ENCODE data around the gene PBX1. TPM values are rescaled to one million over a fixed set of nuclear protein-coding genes. Genes with fewer than 3 reads are reported as not detected.

Gene PBX1
- total RNA-seq, 1 experiment from 2014 or later = 102 TPM

DNA sequence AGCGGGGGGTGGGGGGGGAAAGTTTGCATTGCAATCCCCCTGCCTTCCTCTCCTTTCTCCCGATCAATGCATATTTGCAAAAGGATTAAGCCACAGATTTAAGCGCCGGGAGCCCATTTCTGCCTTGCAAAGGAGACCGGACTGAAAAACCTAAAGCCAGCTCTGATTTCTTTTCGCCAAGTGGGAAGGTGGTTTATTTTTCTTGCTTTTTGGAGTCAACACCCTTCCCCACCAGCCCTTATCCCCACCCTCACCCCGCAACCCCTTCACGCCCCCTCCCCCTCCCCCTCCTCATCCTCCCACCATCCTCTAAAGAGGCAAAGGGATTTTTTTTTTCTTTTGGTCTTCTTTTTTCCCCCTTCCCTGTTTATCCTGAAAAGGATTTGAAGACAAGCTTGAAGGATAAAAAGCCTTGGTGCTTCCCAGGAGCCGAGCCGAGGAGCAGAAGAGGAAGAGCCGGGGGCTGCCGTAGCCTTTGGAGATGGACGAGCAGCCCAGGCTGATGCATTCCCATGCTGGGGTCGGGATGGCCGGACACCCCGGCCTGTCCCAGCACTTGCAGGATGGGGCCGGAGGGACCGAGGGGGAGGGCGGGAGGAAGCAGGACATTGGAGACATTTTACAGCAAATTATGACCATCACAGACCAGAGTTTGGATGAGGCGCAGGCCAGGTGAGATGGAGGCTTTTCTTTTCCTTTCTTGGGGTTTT lies 513 bp downstream of the PBX1 start:
- Mint-ChIP-seq H3K4me1 (peaks cover 47% of the 10 kb centered on the region), H3K4me3 (peak overlapping the region; percentile 100), H3K9me3 (no peaks in the 10 kb centered on the region), H3K27ac (peak overlapping the region; percentile 97), H3K36me3 (peaks cover 4% of the 10 kb centered on the region; the same call in 1 of the 2 replicates), H3K27me3 (ENCODE audit: low read depth) (no peaks in the 10 kb centered on the region)
- DNase-seq (ENCODE audit: low spot score) (peak; percentile 58), ATAC-seq (peak; percentile 6)
- CTCF ChIA-PET = interaction anchor here (0.6 to 2.2 kb wide), 15 partner anchors 13 to 1023 kb away, joined by 3 to 14 read pairs (median 4); no protein-coding TSS in a partner anchor
- POLR2A ChIA-PET = interaction anchor here (0.6 to 2.0 kb wide), 7 partner anchors 9 to 152 kb away, joined by 3 to 9 read pairs (median 4); no protein-coding TSS in a partner anchor
- TF ChIP-seq ZNF232 (CRISPR knock-in tag; IDR thresholded peaks at IDR 0.05) = no peak
- TF ChIP-seq, protein P1, sequence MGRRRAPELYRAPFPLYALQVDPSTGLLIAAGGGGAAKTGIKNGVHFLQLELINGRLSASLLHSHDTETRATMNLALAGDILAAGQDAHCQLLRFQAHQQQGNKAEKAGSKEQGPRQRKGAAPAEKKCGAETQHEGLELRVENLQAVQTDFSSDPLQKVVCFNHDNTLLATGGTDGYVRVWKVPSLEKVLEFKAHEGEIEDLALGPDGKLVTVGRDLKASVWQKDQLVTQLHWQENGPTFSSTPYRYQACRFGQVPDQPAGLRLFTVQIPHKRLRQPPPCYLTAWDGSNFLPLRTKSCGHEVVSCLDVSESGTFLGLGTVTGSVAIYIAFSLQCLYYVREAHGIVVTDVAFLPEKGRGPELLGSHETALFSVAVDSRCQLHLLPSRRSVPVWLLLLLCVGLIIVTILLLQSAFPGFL (CRISPR knock-in tag; IDR thresholded peaks at IDR 0.05; ENCODE audit: borderline replicate concordance) = no peak
- TF ChIP-seq, protein P2, sequence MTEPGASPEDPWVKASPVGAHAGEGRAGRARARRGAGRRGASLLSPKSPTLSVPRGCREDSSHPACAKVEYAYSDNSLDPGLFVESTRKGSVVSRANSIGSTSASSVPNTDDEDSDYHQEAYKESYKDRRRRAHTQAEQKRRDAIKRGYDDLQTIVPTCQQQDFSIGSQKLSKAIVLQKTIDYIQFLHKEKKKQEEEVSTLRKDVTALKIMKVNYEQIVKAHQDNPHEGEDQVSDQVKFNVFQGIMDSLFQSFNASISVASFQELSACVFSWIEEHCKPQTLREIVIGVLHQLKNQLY (CRISPR knock-in tag; IDR thresholded peaks at IDR 0.05) = no peak
- no peak for TF ChIP-seq ZNF512 (CRISPR knock-in tag; IDR thresholded peaks at IDR 0.05; ENCODE audit: borderline replicate concordance)
- peak; percentile 81 for TF ChIP-seq ZNF121 (CRISPR knock-in tag; IDR thresholded peaks at IDR 0.05)

DNA sequence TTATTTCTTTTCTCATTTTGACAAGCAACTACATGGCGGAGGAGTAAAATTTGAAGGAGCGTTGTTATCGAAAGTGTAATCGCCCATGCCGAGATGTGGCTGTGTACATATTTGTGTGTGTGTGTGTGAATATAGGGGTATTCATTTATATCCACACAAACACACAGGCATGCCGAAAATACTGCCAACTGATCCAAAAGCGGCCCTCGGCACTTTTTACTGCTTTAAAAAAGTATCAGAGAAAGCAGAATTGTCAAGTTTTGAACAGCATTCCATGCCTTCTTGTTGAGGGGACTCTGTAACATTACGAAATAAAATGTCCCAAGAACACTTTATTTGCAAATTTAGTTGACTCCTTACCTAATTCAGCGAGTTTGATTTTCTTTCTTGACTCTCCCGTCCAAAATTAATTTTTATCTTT lies 1.1 kb downstream of the PBX1 start:
- Mint-ChIP-seq H3K36me3 (peaks cover 4% of the 10 kb centered on the region; the same call in 1 of the 2 replicates), H3K27me3 (ENCODE audit: low read depth) (no peaks in the 10 kb centered on the region), H3K4me1 (peaks cover 53% of the 10 kb centered on the region), H3K27ac (peak overlapping the region; percentile 97), H3K4me3 (peak overlapping the region; percentile 100), H3K9me3 (no peaks in the 10 kb centered on the region)
- ChIA-PET CTCF (no interaction called here), POLR2A (no interaction called here)
- ATAC-seq (no peak), DNase-seq (ENCODE audit: low spot score) (no peak)
- TF ChIP-seq RELA (CRISPR knock-in tag; IDR thresholded peaks at IDR 0.05; ENCODE audit: borderline replicate concordance) (no peak), NR1H2 (CRISPR knock-in tag; IDR thresholded peaks at IDR 0.05) (no peak), CREB1 (CRISPR knock-in tag; IDR thresholded peaks at IDR 0.05) (no peak), ZBTB43 (CRISPR knock-in tag; IDR thresholded peaks at IDR 0.05) (no peak), AFF4 (CRISPR knock-in tag; IDR thresholded peaks at IDR 0.05; ENCODE audit: borderline replicate concordance) (no peak), USF1 (CRISPR knock-in tag; IDR thresholded peaks at IDR 0.05) (no peak), FOXP1 (CRISPR knock-in tag; IDR thresholded peaks at IDR 0.05; ENCODE audit: borderline replicate concordance) (no peak)
- TF ChIP-seq, protein P3, sequence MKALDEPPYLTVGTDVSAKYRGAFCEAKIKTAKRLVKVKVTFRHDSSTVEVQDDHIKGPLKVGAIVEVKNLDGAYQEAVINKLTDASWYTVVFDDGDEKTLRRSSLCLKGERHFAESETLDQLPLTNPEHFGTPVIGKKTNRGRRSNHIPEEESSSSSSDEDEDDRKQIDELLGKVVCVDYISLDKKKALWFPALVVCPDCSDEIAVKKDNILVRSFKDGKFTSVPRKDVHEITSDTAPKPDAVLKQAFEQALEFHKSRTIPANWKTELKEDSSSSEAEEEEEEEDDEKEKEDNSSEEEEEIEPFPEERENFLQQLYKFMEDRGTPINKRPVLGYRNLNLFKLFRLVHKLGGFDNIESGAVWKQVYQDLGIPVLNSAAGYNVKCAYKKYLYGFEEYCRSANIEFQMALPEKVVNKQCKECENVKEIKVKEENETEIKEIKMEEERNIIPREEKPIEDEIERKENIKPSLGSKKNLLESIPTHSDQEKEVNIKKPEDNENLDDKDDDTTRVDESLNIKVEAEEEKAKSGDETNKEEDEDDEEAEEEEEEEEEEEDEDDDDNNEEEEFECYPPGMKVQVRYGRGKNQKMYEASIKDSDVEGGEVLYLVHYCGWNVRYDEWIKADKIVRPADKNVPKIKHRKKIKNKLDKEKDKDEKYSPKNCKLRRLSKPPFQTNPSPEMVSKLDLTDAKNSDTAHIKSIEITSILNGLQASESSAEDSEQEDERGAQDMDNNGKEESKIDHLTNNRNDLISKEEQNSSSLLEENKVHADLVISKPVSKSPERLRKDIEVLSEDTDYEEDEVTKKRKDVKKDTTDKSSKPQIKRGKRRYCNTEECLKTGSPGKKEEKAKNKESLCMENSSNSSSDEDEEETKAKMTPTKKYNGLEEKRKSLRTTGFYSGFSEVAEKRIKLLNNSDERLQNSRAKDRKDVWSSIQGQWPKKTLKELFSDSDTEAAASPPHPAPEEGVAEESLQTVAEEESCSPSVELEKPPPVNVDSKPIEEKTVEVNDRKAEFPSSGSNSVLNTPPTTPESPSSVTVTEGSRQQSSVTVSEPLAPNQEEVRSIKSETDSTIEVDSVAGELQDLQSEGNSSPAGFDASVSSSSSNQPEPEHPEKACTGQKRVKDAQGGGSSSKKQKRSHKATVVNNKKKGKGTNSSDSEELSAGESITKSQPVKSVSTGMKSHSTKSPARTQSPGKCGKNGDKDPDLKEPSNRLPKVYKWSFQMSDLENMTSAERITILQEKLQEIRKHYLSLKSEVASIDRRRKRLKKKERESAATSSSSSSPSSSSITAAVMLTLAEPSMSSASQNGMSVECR (CRISPR knock-in tag; IDR thresholded peaks at IDR 0.05; ENCODE audit: borderline replicate concordance) = no peak
